ENCODE results near the gene OR6S1.

DNA sequence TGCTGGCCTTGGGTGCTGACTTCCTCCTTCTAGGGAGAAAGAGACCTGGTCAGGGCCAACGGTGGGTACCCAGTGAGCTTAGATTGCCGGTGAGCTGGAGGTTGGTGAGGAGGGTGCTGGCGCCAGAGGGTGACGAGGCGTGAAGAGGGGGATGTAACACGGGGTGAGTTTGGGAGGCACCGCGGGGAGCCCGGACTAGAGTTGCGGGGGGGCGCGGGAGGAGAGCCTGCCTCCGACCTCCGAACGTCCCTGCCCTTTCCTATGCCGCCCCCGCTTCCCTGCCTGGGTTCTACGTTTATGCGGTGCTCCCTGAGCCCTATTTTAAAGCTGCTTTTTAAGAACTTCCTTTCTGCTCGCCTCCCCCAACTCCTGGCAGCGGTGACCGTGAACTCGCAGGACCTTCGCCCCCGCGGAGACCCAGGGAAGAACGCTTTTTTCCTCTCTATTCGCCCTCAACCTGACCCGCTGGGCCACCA, 18.6 kb downstream of the OR6S1 start:
- TF ChIP-seq, protein P1, sequence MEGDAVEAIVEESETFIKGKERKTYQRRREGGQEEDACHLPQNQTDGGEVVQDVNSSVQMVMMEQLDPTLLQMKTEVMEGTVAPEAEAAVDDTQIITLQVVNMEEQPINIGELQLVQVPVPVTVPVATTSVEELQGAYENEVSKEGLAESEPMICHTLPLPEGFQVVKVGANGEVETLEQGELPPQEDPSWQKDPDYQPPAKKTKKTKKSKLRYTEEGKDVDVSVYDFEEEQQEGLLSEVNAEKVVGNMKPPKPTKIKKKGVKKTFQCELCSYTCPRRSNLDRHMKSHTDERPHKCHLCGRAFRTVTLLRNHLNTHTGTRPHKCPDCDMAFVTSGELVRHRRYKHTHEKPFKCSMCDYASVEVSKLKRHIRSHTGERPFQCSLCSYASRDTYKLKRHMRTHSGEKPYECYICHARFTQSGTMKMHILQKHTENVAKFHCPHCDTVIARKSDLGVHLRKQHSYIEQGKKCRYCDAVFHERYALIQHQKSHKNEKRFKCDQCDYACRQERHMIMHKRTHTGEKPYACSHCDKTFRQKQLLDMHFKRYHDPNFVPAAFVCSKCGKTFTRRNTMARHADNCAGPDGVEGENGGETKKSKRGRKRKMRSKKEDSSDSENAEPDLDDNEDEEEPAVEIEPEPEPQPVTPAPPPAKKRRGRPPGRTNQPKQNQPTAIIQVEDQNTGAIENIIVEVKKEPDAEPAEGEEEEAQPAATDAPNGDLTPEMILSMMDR (conservative IDR thresholded peaks at IDR 0.05; ENCODE audit: low read depth, low read length), result no peak
- TF ChIP-seq EZH2phosphoT487 (IDR thresholded peaks at IDR 0.05; ENCODE audit: borderline replicate concordance, low read length) (no peak), EZH2 (IDR thresholded peaks at IDR 0.05; ENCODE audit: low read length, unreplicated experiment) (no peak)
